Stimulated activated CD4-positive, alpha-beta T cell treated with anti-CD3 and anti-CD28 coated beads, TNF-alpha, amount 100 ng/mL, for 48 hours (primary cell): ENCODE data around the gene SEMA3A.
A peak's percentile ranks its signal among the peaks of the same experiment; 100 is the strongest.

Experiments
- DNase-seq, 3 donors: peaks; one replicate each; pipeline ENCODE4 v3.0.0-alpha.2; 2020; ENCODE audit warnings: low read depth in 3 of 3

SEMA3A gene

GRCh38 chr7:84009782-84010181, 184.8 kb downstream of the SEMA3A start:
- no peak for DNase-seq

- DNase-seq: no peak
These were observed 185.5 kb downstream of the SEMA3A start for GRCh38 chr7:84009051-84009450.

DNA sequence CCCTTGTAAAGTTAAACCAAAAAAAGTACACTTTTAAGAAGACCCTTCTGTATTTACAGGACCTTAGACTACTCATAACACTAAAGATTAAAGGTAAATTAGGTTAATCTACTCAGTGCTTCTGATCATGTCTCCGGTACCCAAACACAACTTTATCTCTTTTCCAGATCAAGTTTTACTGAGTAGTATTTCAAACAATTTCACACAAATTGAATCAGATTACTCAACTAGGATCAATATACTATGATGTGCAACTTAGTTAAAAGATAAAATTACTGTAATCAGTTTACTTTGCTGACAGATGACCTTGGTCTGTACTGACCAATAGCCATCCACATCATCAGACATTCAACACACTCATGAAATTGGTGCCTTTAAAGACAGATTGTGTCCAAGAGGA, 191.4 kb downstream of the SEMA3A start:
- no peak for DNase-seq

GRCh38 chr7:84002348-84002747, 192.2 kb downstream of the SEMA3A start:
- no peak for DNase-seq

GRCh38 chr7:83996879-83997278, 197.7 kb downstream of the SEMA3A start:
- DNase-seq: no peak

DNA sequence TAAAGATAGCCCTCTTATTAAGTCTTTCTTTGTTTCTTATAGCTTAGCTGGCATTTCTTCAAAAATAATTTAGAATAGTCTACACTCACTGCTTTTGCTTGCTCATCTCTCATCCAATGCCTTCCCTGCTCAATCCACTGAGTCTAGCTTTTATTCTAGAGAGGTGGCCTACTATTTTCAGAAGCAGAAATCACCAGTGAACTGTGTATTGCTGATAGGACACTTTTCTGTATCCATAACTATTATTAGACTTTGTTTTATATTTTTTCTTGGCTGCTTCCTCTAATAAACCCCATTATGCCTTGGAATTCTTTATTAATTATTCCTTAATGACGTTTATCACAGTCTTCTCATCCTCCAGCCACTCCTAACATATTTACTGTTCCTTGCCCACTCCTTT, 206.8 kb downstream of the SEMA3A start:
- no peak for DNase-seq

- DNase-seq: no peak
These were observed 208.8 kb downstream of the SEMA3A start for GRCh38 chr7:83985821-83986220.

DNA sequence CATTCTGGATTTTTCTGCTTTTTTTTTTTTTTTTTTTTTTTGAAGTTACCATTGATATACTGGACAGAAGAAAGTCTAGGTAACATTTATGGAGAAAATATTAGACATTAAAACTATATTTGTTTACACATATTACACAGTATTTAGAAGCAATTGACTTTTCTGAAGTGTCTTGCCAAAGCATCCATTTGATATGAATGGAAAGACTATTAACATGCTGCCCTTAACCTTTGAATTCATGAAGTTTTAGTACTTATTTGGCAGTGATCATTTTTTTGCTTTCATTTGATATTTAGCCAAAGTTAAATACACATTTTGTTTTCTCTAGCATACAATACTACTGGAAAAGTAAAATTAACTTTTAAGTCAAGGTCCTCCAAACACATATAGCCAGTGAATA, 210.0 kb downstream of the SEMA3A start:
- DNase-seq: no peak

- no peak for DNase-seq
These were observed 210.5 kb downstream of the SEMA3A start for GRCh38 chr7:83984076-83984475.

GRCh38 chr7:83983606-83984005, 211.0 kb downstream of the SEMA3A start:
- DNase-seq: no peak

DNA sequence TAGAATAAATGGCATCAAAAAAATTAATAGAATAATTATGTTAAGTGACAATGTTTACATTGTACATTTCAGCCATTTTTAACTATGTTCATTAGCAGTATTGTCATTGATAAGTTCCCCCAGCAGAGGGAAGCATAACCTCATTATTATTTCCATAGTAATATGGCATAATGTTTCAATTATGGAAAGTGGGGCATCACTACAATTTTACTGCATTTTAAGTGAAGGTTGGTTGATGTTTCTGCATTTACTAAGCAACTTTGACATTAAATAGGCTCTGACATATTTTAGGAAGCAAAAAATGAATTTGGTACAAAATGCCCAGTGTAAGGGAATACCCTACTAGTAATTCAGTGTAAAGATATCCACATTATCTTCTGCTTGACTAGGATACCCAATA, 218.3 kb downstream of the SEMA3A start:
- no peak for DNase-seq

DNA sequence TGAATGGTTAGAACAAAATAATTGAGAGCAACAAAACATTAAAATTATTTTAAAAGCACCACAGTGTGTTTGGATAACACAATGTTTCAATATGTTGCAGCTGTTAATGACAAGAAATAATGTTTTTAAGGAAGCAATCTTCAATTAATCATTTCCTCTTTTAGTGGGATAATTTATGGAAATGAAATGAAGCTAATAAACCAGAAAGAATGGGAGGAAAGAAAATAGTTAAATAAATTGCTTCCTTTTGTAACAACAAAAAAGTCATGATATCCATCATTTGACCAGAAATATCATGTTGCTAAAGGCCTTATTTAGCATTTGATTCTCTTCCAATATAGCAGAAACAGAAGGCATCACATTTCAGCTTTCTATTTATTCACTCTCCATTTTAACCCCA, 224.5 kb downstream of the SEMA3A start:
- no peak for DNase-seq

GRCh38 chr7:83964318-83964717, 230.3 kb downstream of the SEMA3A start:
- DNase-seq: no peak

DNA sequence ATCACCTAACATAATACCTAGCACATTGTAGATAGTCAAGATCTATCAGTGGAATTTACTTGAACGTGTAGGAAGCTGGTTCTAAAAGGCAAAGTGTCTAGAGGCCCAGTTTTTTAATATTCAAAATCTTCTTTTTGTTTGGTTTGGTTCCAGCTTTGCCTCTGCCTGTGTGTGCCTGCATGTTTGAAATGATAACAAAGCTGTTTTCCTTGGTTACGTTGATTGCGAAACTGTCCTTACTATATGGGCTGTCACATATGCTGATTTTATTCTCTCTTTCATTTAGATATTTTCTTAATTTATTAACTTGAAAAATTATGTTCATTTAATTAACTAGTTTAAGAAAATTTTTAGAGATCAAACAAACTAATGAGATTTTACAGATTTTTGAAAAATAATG, 237.3 kb downstream of the SEMA3A start:
- DNase-seq: no peak

DNA sequence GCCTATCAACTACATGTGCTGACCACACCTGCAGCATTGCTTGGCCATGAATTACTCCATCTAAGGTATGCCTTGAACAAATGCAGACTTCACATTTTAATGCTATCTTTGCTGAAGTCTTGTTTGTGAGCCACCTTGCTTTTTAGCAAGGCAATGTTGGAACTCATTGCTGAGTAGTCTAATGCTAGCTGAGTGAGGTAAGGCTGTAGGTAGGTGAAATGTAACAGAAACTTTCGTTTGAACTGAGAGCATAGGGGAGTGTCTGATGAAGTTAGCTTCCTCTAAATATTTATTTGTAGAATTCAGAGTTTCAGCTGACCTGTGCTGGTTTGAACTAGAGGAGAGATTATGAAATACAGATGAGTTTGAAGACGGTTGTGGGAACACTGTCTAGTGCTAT, 238.5 kb downstream of the SEMA3A start:
- no peak for DNase-seq

- no peak for DNase-seq
These were observed 242.4 kb downstream of the SEMA3A start for GRCh38 chr7:83952236-83952635.

- DNase-seq: no peak
These were observed 247.3 kb downstream of the SEMA3A start for GRCh38 chr7:83947260-83947659.

GRCh38 chr7:83946801-83947200, 247.8 kb downstream of the SEMA3A start:
- DNase-seq: no peak

- no peak for DNase-seq
These were observed 253.3 kb downstream of the SEMA3A start for GRCh38 chr7:83941300-83941699.

GRCh38 chr7:83937930-83938329, 256.7 kb downstream of the SEMA3A start:
- no peak for DNase-seq

GRCh38 chr7:83936056-83936708, 258.4 kb downstream of the SEMA3A start:
- DNase-seq: peak; percentile 4 to 18 (median 6)

DNA sequence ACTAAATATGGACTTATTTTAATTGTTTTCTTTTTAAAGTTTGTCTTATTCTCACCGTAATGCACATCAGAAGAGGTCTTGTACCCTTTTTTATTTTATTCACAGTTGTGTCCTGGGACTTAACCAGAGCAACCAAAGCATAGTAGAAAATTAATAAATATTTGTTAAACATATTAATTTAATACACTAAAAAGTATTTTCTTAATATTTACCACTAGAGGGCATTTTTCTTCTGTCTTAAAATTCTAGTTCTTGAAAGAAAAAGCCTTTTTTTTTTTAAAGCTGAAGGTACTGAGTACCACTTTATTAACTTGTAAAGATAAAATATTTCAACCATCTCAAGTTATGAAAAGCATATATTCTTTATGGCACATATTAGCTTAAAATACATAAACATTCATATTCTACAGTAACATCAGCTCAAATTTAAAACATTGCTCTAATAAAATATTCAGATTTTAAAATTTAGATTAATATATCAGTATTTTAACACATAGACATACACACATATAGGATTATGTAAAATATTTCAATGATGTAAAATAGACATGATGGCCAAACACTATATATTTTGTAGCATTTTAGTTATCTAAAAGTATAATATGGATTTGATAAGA, 260.4 kb downstream of the SEMA3A start:
- DNase-seq: no peak

- no peak for DNase-seq
These were observed 262.6 kb downstream of the SEMA3A start for GRCh38 chr7:83931968-83932367.

DNA sequence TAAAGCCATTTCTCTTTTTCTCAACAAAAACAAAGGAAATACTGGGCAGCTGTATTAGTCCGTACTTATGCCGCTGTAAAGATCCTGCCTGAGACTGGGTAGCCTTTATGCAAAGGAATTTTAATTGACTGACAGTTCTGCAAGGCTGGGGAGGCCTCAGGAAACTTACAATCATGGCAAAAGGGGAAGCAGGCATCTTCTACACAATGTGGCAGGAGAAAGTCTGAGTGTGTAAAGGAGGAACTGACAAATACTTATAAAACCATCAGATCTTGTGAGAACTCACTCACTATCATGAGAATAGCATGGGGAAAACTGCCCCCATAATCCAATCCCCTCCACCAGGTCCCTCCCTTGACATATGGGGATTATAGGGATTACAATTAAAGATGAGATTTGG, 264.3 kb downstream of the SEMA3A start:
- no peak for DNase-seq
